Measurements from ENCODE around the gene MGP.

- TF ChIP-seq, protein P1, sequence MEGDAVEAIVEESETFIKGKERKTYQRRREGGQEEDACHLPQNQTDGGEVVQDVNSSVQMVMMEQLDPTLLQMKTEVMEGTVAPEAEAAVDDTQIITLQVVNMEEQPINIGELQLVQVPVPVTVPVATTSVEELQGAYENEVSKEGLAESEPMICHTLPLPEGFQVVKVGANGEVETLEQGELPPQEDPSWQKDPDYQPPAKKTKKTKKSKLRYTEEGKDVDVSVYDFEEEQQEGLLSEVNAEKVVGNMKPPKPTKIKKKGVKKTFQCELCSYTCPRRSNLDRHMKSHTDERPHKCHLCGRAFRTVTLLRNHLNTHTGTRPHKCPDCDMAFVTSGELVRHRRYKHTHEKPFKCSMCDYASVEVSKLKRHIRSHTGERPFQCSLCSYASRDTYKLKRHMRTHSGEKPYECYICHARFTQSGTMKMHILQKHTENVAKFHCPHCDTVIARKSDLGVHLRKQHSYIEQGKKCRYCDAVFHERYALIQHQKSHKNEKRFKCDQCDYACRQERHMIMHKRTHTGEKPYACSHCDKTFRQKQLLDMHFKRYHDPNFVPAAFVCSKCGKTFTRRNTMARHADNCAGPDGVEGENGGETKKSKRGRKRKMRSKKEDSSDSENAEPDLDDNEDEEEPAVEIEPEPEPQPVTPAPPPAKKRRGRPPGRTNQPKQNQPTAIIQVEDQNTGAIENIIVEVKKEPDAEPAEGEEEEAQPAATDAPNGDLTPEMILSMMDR (IDR thresholded peaks at IDR 0.05; ENCODE audit: low read length), result no peak
- TF ChIP-seq EZH2phosphoT487 (IDR thresholded peaks at IDR 0.05; ENCODE audit: low read length), result no peak
- no peak for TF ChIP-seq EZH2 (optimal IDR thresholded peaks at IDR 0.05; ENCODE audit: low read depth, low read length)
Observed at GRCh38 chr12:14853961-14854360, 31.7 kb downstream of the MGP start.
